ENCODE data around the gene PRR23A. TPM values are rescaled to one million over a fixed set of nuclear protein-coding genes. Genes with fewer than 3 reads are reported as not detected.
A peak's percentile ranks its signal among the peaks of the same experiment; 100 is the strongest.

The PRR23A gene
- total RNA-seq, 1 donor from 2014 or later: not detected

- Mint-ChIP-seq H3K36me3 (ENCODE audit: low read depth, unreplicated experiment) (no peaks in the 10 kb centered on the region), H3K4me1 (ENCODE audit: low read depth, unreplicated experiment) (no peaks in the 10 kb centered on the region), H3K9me3 (ENCODE audit: unreplicated experiment) (peaks cover 2% of the 10 kb centered on the region), H3K4me3 (ENCODE audit: unreplicated experiment) (no peak overlapping the region), H3K27ac (ENCODE audit: unreplicated experiment) (no peak overlapping the region), H3K27me3 (ENCODE audit: low read depth, unreplicated experiment) (peaks cover 26% of the 10 kb centered on the region)
- H4K20me1 ChIP-seq (ENCODE audit: insufficient read depth, low read length): no peaks in the 10 kb centered on the region
- no peak for FAIRE-seq
- no peak for TF ChIP-seq EZH2 (IDR thresholded peaks at IDR 0.05; ENCODE audit: insufficient read depth, low read length)
- H2AFZ ChIP-seq (ENCODE audit: low read depth, low read length): no peak overlapping the region
- DNase-seq (ENCODE audit: low read depth): no peak
- H3K4me3 ChIP-seq (ENCODE audit: insufficient read depth, low read depth, low read length): no peak overlapping the region
- H3K9me3 ChIP-seq (ENCODE audit: insufficient read depth, low read depth, low read length): no peaks in the 10 kb centered on the region
- no peak overlapping the region for H3K27ac ChIP-seq (ENCODE audit: low read depth, low read length)
- no peak overlapping the region for H3K4me2 ChIP-seq (ENCODE audit: low read length)
- no peaks in the 10 kb centered on the region for H3K36me3 ChIP-seq (ENCODE audit: insufficient read depth, low read length)
- no peaks in the 10 kb centered on the region for H3K79me2 ChIP-seq (ENCODE audit: insufficient read depth, low read length)
- H3K27me3 ChIP-seq (ENCODE audit: insufficient read depth, low read length): peaks cover 19% of the 10 kb centered on the region
- H3K4me1 ChIP-seq (ENCODE audit: insufficient read depth, low read length): no peaks in the 10 kb centered on the region
- no peak overlapping the region for H3K9ac ChIP-seq (ENCODE audit: low read length)
Observed at GRCh38 chr3:138964264-138964663, 41.8 kb downstream of the PRR23A start.

GRCh38 chr3:138962854-138963560, 43.1 kb downstream of the PRR23A start:
- Mint-ChIP-seq H3K4me3 (ENCODE audit: unreplicated experiment) (no peak overlapping the region), H3K27me3 (ENCODE audit: low read depth, unreplicated experiment) (peaks cover 31% of the 10 kb centered on the region), H3K27ac (ENCODE audit: unreplicated experiment) (no peak overlapping the region), H3K36me3 (ENCODE audit: low read depth, unreplicated experiment) (no peaks in the 10 kb centered on the region), H3K9me3 (ENCODE audit: unreplicated experiment) (peaks cover 2% of the 10 kb centered on the region), H3K4me1 (ENCODE audit: low read depth, unreplicated experiment) (no peaks in the 10 kb centered on the region)
- no peaks in the 10 kb centered on the region for H4K20me1 ChIP-seq (ENCODE audit: insufficient read depth, low read length)
- no peaks in the 10 kb centered on the region for H3K79me2 ChIP-seq (ENCODE audit: insufficient read depth, low read length)
- H3K9me3 ChIP-seq (ENCODE audit: insufficient read depth, low read depth, low read length): no peaks in the 10 kb centered on the region
- no peak for DNase-seq (ENCODE audit: low read depth)
- H2AFZ ChIP-seq (ENCODE audit: low read depth, low read length): no peak overlapping the region
- H3K4me1 ChIP-seq (ENCODE audit: insufficient read depth, low read length): no peaks in the 10 kb centered on the region
- FAIRE-seq: no peak
- no peak overlapping the region for H3K4me2 ChIP-seq (ENCODE audit: low read length)
- peaks cover 21% of the 10 kb centered on the region for H3K27me3 ChIP-seq (ENCODE audit: insufficient read depth, low read length)
- TF ChIP-seq EZH2 (IDR thresholded peaks at IDR 0.05; ENCODE audit: insufficient read depth, low read length) (no peak), CTCF (IDR thresholded peaks at IDR 0.05; ENCODE audit: insufficient read depth, low read depth, low read length) (no peak)
- no peak overlapping the region for H3K9ac ChIP-seq (ENCODE audit: low read length)
- H3K36me3 ChIP-seq (ENCODE audit: insufficient read depth, low read length): no peaks in the 10 kb centered on the region
- H3K4me3 ChIP-seq (ENCODE audit: insufficient read depth, low read depth, low read length): no peak overlapping the region
- H3K27ac ChIP-seq (ENCODE audit: low read depth, low read length): no peak overlapping the region

GRCh38 chr3:138960417-138960852, 45.6 kb downstream of the PRR23A start:
- H3K9ac ChIP-seq (ENCODE audit: low read length): no peak overlapping the region
- H3K9me3 Mint-ChIP-seq (ENCODE audit: unreplicated experiment): no peaks in the 10 kb centered on the region
- H3K36me3 Mint-ChIP-seq (ENCODE audit: low read depth, unreplicated experiment): no peaks in the 10 kb centered on the region
- no peaks in the 10 kb centered on the region for H3K79me2 ChIP-seq (ENCODE audit: insufficient read depth, low read length)
- peaks cover 21% of the 10 kb centered on the region for H3K27me3 ChIP-seq (ENCODE audit: insufficient read depth, low read length)
- no peaks in the 10 kb centered on the region for H3K9me3 ChIP-seq (ENCODE audit: insufficient read depth, low read depth, low read length)
- H3K27me3 Mint-ChIP-seq (ENCODE audit: low read depth, unreplicated experiment): peaks cover 36% of the 10 kb centered on the region
- H3K4me1 ChIP-seq (ENCODE audit: insufficient read depth, low read length): no peaks in the 10 kb centered on the region
- no peak overlapping the region for H3K4me3 ChIP-seq (ENCODE audit: insufficient read depth, low read depth, low read length)
- no peaks in the 10 kb centered on the region for H3K36me3 ChIP-seq (ENCODE audit: insufficient read depth, low read length)
- no peak overlapping the region for H3K27ac Mint-ChIP-seq (ENCODE audit: unreplicated experiment)
- H3K4me2 ChIP-seq (ENCODE audit: low read length): peak overlapping the region; percentile 72
- no peaks in the 10 kb centered on the region for H3K4me1 Mint-ChIP-seq (ENCODE audit: low read depth, unreplicated experiment)
- H3K27ac ChIP-seq (ENCODE audit: low read depth, low read length): no peak overlapping the region
- FAIRE-seq: no peak
- peak overlapping the region; percentile 56 for H2AFZ ChIP-seq (ENCODE audit: low read depth, low read length)
- no peak overlapping the region for H3K4me3 Mint-ChIP-seq (ENCODE audit: unreplicated experiment)
- TF ChIP-seq CTCF (IDR thresholded peaks at IDR 0.05; ENCODE audit: insufficient read depth, low read depth, low read length): no peak
- peak; percentile 64 for TF ChIP-seq EZH2 (IDR thresholded peaks at IDR 0.05; ENCODE audit: insufficient read depth, low read length)
- no peaks in the 10 kb centered on the region for H4K20me1 ChIP-seq (ENCODE audit: insufficient read depth, low read length)
- DNase-seq (ENCODE audit: low read depth): no peak

Other genes with a start within 250 kb of the PRR23A start
- 20.3 and 24.8 TPM in 2 replicates for gene PIK3CB, start 171.3 kb downstream of the PRR23A start, total RNA-seq
- 3.7 and 4.5 TPM in 2 replicates for gene FOXL2, start 59.1 kb downstream of the PRR23A start, total RNA-seq
- gene FOXL2NB, start 59.1 kb downstream of the PRR23A start, total RNA-seq: 3.9 and 5.2 TPM in 2 replicates
- not detected in 2 replicates for gene PRR23B, start 14.7 kb upstream of the PRR23A start, total RNA-seq
- gene PRR23C, start 38.6 kb upstream of the PRR23A start, total RNA-seq: not detected in 2 replicates